HG02798 (cell line): ENCODE measurements around the gene JARID2.

Experiments used
- ATAC-seq: cut with Tn5 transposase; IDR thresholded peaks from one replicate; pipeline ENCODE4 v1.9.1; 2021; ENCODE audit warnings: mild to moderate bottlenecking; ENCODE audit not compliant: unreplicated experiment, poor library complexity

Gene JARID2

GRCh38 chr6:15246666-15247499 is 1.0 kb downstream of the JARID2 start:
- no peak for ATAC-seq

DNA sequence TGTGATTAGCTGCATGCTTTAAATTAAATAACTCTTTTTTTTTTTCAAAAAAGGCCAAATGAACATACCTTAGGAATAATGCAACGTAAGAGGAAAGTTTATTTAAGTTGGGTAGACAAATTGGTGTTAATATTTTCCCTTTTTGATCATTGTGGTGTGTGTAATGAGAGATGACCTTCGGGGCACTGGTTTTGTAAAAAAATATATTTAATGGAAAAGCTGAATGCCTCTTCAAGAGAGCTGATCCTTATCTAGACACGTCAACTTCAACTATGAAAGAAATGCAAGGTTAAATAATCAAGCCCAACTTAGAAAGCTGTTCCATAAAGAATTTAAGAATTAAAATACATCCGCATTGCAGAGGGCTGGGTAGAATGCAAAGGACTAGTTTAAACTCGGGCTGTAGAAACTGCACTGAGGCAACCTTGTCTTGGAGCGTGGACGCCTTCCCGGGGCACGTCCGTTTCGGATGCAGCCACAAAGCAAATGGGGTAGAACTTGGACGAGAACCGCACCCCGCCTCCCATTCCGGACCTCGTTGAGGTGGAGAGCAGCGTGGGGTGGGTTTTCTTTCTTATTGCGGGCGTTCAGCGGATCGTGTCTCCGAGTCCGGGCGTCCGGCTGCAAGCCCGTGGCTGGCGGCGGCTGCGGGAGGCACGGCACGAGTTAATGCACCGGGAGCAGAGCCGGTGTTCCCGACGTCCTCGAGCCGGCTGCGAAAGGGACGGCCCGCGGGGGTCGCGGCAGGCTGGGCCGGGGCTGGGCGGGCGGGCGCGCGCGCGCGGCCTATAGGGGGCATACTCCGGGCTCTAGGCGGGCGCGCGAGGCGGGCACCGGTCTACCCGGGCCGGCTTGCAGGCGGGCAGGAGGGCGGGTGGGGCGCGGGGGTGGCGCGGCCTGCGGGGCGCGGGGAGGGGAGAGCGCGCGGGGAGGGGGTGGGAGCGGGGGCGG is 1.9 kb downstream of the JARID2 start:
- peak; percentile 14 for ATAC-seq

GRCh38 chr6:15248451-15249370 is 2.8 kb downstream of the JARID2 start:
- ATAC-seq = peak; percentile 48

DNA sequence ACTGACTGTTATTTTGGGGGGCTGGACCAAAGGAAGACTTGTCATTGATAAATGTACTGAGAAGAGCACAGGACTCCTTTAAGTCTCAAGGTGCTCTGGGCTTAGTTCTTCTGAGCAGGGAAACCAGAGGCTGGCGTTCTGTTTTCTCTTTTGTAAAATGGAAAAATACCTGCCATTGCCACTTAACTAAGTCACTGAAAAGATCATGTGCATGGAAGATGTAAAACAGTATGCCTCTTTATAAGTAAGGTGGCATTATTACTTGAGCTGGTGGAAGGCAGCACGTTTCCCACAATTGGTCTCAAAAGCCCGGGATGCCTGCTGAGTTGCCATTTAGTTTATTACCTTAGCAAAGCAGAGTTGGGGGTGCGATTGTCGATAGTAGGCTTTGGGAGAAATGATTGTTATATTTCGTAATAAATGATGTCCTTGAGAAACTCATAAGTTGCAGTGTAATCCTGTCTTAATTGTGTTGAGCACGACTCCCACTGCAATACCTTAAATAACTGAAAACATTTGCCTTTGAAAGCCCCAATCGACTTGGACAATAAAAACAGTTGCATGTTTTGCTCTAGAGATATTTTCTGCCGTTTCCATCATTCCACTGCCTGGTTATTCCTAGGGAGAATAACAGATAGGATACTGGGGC is 3.6 kb downstream of the JARID2 start:
- ATAC-seq = no peak

GRCh38 chr6:15250187-15251168 is 4.6 kb downstream of the JARID2 start:
- no peak for ATAC-seq

- ATAC-seq = no peak
Observed at GRCh38 chr6:15252195-15252594, 6.3 kb downstream of the JARID2 start.

DNA sequence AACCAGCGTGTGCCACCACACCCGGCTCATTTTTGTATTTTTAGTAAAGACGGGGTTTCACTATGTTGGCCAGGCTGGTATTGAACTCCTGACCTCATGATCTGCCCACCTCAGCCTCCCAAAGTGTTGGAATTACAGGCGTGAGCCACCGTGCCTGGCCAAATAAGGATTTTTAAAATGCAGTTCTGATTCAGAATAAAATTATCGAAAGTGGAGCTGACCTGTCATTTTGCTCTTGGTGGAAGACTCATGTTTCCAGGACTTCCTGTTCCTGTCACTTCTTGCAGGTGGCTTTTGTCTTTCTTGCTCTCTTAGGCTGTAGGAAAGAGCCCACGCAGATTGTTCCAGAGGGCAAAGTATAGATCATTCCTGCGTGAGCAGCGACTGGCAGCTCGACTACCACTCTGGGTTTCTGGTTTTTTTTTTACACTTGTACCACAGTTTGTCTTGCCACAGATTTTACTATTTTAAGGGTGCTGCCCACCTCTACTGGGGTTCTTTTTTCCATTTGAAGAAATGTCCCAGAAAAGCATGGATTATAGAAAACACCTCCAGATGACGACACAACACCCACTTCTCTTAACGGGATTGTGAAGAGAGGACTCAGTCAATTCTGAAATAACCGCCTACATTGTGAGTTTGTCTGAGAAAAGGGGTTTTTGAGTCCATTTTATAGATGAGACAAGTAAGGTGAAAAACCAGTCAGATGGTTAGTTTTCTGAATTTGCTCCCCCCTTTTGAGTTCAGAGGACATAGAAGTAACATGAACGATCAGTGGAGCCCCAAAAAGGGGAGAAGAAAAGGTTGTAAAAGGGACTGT is 7.5 kb downstream of the JARID2 start:
- peak; percentile 2 for ATAC-seq

GRCh38 chr6:15254070-15254975 is 8.5 kb downstream of the JARID2 start:
- ATAC-seq = peak; percentile 33

DNA sequence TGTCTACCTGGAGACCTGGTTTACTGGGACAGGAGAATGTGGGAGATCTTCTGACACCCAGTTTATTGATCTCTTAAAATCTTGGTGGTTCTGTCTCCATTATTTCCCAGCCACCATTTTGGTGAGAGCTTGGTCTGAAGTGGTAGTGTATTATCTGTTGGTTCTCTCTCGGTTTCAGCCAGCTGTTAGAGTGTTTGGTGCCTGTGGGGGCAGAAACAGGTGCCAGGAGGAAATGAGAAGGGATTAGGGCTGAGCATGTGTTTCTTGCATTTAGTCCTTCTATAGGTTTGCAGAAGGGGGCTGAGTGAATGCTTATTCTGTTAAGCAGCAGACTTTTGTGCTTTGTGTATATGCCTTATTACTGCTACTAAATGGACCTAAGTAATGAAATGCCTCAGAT is 9.6 kb downstream of the JARID2 start:
- peak; percentile 70 for ATAC-seq

DNA sequence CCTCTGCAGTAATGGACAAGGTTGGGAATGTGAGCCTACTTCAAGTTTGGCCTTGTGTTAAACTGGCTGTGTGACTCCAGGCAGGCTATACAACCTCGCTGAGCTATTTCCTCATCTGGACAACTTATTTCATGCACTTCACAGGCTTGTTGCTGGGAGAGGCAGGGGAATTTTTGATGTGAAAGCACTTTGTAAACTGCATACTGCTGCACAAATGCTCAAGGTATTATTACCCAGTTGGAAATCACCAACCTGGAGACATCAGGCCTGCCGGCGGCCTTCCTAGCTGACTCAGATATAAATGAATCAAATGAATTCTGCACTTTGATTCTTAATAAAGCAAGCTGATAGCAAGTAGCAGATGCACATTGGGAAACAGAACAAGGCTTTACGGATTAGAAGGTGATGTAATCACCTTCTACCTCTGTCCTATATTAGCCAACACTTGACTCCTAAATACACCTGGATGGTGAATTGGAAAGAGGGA is 10.1 kb downstream of the JARID2 start:
- ATAC-seq = no peak

GRCh38 chr6:15256538-15257271 is 10.8 kb downstream of the JARID2 start:
- ATAC-seq = no peak

GRCh38 chr6:15257357-15258132 is 11.7 kb downstream of the JARID2 start:
- ATAC-seq = no peak

- ATAC-seq = no peak
Observed at GRCh38 chr6:15259766-15260098, 13.9 kb downstream of the JARID2 start.

DNA sequence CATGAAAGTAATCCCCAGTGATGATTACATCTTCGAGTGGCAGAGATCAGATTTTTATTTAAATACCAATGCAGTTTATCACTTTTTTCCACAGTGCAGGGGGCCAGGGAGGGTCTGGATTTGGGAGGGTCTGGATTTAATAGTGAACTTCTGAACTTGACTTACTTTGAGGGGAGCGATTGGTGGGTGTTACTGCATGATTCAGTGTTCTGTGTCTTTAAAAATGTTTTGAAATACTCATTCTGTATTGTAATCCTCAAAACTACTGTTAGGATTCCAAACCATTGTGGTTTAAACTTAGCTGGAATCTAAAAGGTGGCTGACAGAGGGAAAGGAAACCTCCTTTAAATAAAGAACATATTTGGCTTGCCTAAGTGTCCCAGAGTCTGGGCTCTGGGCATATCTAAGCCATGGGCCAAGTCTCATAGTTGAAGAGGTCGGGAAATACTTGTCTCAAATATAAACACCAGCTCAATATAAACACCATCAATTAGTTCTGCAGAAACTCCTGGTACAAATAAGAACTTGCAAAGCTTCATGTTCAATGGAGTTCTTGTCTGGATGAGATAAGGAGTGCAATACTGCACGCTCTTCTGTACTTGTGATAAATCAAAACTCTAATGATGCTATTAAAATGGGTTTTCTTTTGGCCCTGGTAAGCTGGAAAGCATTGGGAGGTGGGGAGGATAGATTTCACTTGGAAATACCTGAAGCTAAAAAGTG is 14.4 kb downstream of the JARID2 start:
- no peak for ATAC-seq
